ENCODE measurements around the gene TM4SF4.

TM4SF4 gene

DNA sequence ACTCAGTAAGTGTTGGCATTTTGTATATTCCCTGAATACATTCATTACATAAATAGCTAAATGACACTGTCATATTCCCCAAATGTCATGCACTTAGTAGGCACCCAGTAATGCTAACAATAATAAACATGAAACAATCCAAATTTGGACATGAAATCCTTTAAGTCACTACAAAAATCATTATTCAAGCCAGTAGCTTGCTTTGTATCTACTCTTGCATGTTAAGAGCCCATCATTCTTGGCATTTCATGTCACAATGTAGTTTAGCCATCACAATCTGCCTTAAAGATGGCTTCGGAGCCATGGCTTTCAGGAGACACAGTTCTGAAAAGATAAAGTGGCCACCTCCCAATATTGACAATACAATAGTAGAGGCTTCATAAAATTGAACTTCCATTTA is 32.9 kb upstream of the TM4SF4 start:
- TF ChIP-seq, protein P1, sequence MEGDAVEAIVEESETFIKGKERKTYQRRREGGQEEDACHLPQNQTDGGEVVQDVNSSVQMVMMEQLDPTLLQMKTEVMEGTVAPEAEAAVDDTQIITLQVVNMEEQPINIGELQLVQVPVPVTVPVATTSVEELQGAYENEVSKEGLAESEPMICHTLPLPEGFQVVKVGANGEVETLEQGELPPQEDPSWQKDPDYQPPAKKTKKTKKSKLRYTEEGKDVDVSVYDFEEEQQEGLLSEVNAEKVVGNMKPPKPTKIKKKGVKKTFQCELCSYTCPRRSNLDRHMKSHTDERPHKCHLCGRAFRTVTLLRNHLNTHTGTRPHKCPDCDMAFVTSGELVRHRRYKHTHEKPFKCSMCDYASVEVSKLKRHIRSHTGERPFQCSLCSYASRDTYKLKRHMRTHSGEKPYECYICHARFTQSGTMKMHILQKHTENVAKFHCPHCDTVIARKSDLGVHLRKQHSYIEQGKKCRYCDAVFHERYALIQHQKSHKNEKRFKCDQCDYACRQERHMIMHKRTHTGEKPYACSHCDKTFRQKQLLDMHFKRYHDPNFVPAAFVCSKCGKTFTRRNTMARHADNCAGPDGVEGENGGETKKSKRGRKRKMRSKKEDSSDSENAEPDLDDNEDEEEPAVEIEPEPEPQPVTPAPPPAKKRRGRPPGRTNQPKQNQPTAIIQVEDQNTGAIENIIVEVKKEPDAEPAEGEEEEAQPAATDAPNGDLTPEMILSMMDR (IDR thresholded peaks at IDR 0.05; ENCODE audit: low read length), result no peak
- no peak for TF ChIP-seq EZH2phosphoT487 (IDR thresholded peaks at IDR 0.05; ENCODE audit: low read length)
- TF ChIP-seq EZH2 (optimal IDR thresholded peaks at IDR 0.05; ENCODE audit: low read depth, low read length), result no peak
- Histone ChIP-seq H3K4me3 (ENCODE audit: low read length) (no peak overlapping the region), H3K9me2 (replicated peaks; ENCODE audit: insufficient read depth, low read length) (no peaks in the 10 kb centered on the region; the same call in 1 of the 2 replicates), H3K4me2 (ENCODE audit: low read depth, low read length) (no peak overlapping the region), H3K9me3 (replicated peaks; ENCODE audit: insufficient read depth, low read length) (no peaks in the 10 kb centered on the region), H3K27ac (ENCODE audit: low read length) (no peak overlapping the region), H3K9ac (ENCODE audit: low read length) (no peak overlapping the region), H3K27me3 (replicated peaks; ENCODE audit: insufficient read depth, low read length) (no peaks in the 10 kb centered on the region), H3K79me2 (ENCODE audit: low read length) (no peaks in the 10 kb centered on the region), H3K4me1 (ENCODE audit: low read length) (peaks cover 11% of the 10 kb centered on the region), H4K20me1 (ENCODE audit: insufficient read depth, low read length) (no peaks in the 10 kb centered on the region), H3F3A (ENCODE audit: insufficient read depth, low read length) (no peaks in the 10 kb centered on the region), H2AFZ (ENCODE audit: low read length) (no peak overlapping the region), H3K36me3 (replicated peaks; ENCODE audit: insufficient read depth, low read length) (no peaks in the 10 kb centered on the region)
- DNase-seq, result no peak

DNA sequence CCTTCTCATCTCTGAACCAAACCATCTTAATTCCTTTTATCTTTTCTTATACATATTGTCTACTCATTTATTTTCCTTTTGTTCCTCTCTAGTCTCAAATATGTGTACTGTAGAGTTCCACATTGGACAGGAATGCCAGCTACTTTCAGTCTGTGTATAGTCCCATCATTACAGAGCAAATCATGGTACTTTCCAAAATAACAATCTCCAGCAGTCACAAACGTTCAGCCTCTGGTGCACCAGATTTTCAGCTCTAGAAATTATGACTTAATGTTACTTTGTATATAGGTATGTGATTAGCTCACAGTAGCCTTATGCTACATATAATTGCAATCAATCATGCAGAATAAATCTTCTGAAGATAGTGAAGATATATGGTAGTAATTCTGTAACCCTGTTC is 32.5 kb upstream of the TM4SF4 start:
- Histone ChIP-seq H2AFZ (ENCODE audit: low read length) (no peak overlapping the region), H3K4me3 (ENCODE audit: low read length) (no peak overlapping the region), H3K36me3 (replicated peaks; ENCODE audit: insufficient read depth, low read length) (no peaks in the 10 kb centered on the region), H3K9me3 (replicated peaks; ENCODE audit: insufficient read depth, low read length) (no peaks in the 10 kb centered on the region), H3K9ac (ENCODE audit: low read length) (no peak overlapping the region), H3K27me3 (replicated peaks; ENCODE audit: insufficient read depth, low read length) (no peaks in the 10 kb centered on the region), H4K20me1 (ENCODE audit: insufficient read depth, low read length) (no peaks in the 10 kb centered on the region), H3F3A (ENCODE audit: insufficient read depth, low read length) (no peaks in the 10 kb centered on the region), H3K4me2 (ENCODE audit: low read depth, low read length) (no peak overlapping the region), H3K9me2 (replicated peaks; ENCODE audit: insufficient read depth, low read length) (no peaks in the 10 kb centered on the region; the same call in 1 of the 2 replicates), H3K4me1 (ENCODE audit: low read length) (peaks cover 11% of the 10 kb centered on the region), H3K27ac (ENCODE audit: low read length) (no peak overlapping the region), H3K79me2 (ENCODE audit: low read length) (no peaks in the 10 kb centered on the region)
- no peak for TF ChIP-seq EZH2phosphoT487 (IDR thresholded peaks at IDR 0.05; ENCODE audit: low read length)
- no peak for TF ChIP-seq EZH2 (optimal IDR thresholded peaks at IDR 0.05; ENCODE audit: low read depth, low read length)
- TF ChIP-seq, protein P1 (IDR thresholded peaks at IDR 0.05; ENCODE audit: low read length), result no peak
- no peak for DNase-seq

DNA sequence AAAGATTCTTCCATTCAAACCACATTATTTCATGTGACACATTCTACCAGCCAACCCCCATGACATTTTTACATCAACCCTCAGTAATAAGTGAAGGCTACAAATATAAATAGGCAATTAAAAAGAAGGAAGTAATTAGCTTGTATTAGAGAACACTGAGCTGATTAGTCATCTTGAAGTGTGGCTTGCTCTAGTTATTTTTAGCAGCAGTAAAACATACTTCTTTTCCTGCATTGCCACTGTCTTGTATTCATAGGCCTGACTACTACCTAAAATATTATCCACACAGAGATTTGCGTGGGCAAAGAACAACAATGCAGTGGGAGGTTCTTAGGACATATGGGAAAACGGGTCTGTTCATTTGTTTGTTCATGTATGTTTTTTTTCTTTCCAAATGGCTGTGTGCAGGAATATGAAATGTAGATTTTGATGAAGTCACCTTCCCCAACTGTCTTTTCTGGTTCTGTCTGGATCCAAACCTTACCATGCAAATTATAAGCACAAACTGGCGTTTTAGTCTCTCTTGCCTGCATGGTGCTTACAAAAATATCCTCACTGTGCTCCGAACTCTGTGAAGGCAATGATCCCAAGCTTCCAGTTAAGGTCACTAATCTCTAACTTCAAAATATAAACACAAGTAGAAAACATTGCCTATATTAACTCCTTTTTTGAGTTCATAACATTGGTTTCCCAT is 31.5 kb upstream of the TM4SF4 start:
- H3K9me2 ChIP-seq (replicated peaks; ENCODE audit: insufficient read depth, low read length), result no peaks in the 10 kb centered on the region; the same call in 1 of the 2 replicates
- peaks cover 11% of the 10 kb centered on the region for H3K4me1 ChIP-seq (ENCODE audit: low read length)
- H3K4me3 ChIP-seq (ENCODE audit: low read length), result no peak overlapping the region
- H3K36me3 ChIP-seq (replicated peaks; ENCODE audit: insufficient read depth, low read length), result no peaks in the 10 kb centered on the region
- DNase-seq, result no peak
- no peaks in the 10 kb centered on the region for H3F3A ChIP-seq (ENCODE audit: insufficient read depth, low read length)
- H3K79me2 ChIP-seq (ENCODE audit: low read length), result no peaks in the 10 kb centered on the region
- H2AFZ ChIP-seq (ENCODE audit: low read length), result peak overlapping the region; percentile 47
- no peak for TF ChIP-seq EZH2phosphoT487 (IDR thresholded peaks at IDR 0.05; ENCODE audit: low read length)
- TF ChIP-seq EZH2 (optimal IDR thresholded peaks at IDR 0.05; ENCODE audit: low read depth, low read length), result no peak
- TF ChIP-seq, protein P1 (IDR thresholded peaks at IDR 0.05; ENCODE audit: low read length), result no peak
- no peak overlapping the region for H3K27ac ChIP-seq (ENCODE audit: low read length)
- H3K27me3 ChIP-seq (replicated peaks; ENCODE audit: insufficient read depth, low read length), result no peaks in the 10 kb centered on the region
- H3K9me3 ChIP-seq (replicated peaks; ENCODE audit: insufficient read depth, low read length), result no peaks in the 10 kb centered on the region
- no peaks in the 10 kb centered on the region for H4K20me1 ChIP-seq (ENCODE audit: insufficient read depth, low read length)
- H3K4me2 ChIP-seq (ENCODE audit: low read depth, low read length), result peak overlapping the region; percentile 41
- no peak overlapping the region for H3K9ac ChIP-seq (ENCODE audit: low read length)
